Mesothelial cell of epicardium (in vitro differentiated cells): ENCODE measurements around the gene NXN. TPM values are rescaled to one million over a fixed set of nuclear protein-coding genes. Genes with fewer than 3 reads are reported as not detected.

Source experiments
- DNase-seq, 2 experiments: peaks; one replicate each; pipeline ENCODE4 v3.0.0; 2021; ENCODE audit warnings: low spot score in 2 of 2; ENCODE audit not compliant: unreplicated experiment in 2 of 2
- H3K27ac Mint-ChIP-seq: 2 replicates; pipeline ENCODE4 v1.8.0; 2021; ENCODE audit warnings: mixed read lengths
- H3K27me3 Mint-ChIP-seq: 2 replicates; pipeline ENCODE4 v1.8.0; 2021; ENCODE audit warnings: low read depth, mixed read lengths
- H3K36me3 Mint-ChIP-seq: 2 replicates; pipeline ENCODE4 v1.8.0; 2021; ENCODE audit warnings: mixed read lengths
- H3K4me1 Mint-ChIP-seq: 2 replicates; pipeline ENCODE4 v1.8.0; 2021; ENCODE audit warnings: mixed read lengths
- H3K4me3 Mint-ChIP-seq: 2 replicates; pipeline ENCODE4 v1.8.0; 2021; ENCODE audit warnings: mild to moderate bottlenecking, moderate library complexity, mixed read lengths
- H3K9me3 Mint-ChIP-seq: 2 replicates; pipeline ENCODE4 v1.8.0; 2021; ENCODE audit warnings: mixed read lengths
- CTCF ChIP-seq: fragments of 200-600 bp; sonication (generic); IDR thresholded peaks from one replicate; pipeline ENCODE4 v1.5.0; 2021; ENCODE audit warnings: antibody characterized with exemption; ENCODE audit not compliant: unreplicated experiment
- total RNA-seq: library from RNA; stranded (reverse); gene quantifications from 3 replicates; pipeline ENCODE4 v1.2.1, GENCODE V29; 2021

Gene NXN
- total RNA-seq, 1 donor from 2014 or later, result 107 TPM

DNA sequence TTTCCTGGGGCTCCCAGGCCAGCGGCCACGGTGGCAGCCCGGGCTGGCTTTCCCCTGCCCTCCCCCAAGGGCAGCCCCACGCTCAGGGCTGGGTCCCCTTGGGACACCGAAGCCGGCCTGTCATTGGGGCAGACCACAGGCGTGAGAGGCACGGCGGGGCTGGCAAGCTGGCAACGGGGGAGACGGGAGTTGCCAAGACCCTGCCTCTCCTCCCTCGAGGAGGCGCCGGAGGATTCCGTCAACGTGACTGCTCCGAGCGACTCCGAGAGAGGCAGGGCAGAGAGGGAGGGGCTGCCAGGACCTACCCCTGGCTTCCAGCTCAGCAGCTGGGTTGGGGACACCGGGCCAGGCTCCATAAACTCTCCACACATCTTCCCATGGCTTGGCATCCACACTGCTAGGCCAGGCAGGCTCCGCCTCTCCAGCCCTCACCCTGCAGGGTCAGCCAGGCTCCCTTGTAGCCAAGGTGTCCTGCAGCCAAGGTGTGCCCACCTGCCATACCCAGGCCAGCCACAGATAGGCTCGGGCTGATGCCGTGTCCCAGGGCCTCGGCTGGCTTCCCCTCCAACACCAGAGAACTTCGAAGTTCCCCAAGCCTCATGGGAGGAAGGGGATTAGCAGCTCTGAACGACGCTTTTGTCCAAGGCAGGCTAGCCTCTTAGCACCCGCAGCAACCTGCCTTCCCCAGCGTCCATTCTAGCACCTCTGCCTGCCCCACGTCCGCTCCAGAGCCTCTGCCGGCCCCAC is 42.9 kb upstream of the NXN start:
- H3K27me3 Mint-ChIP-seq, result no peaks in the 10 kb centered on the region
- H3K4me3 Mint-ChIP-seq, result no peak overlapping the region
- TF ChIP-seq CTCF, result no peak
- peaks cover 13% of the 10 kb centered on the region for H3K36me3 Mint-ChIP-seq
- no peak overlapping the region for H3K27ac Mint-ChIP-seq
- no peak for DNase-seq
- peaks cover 5% of the 10 kb centered on the region for H3K4me1 Mint-ChIP-seq
- no peaks in the 10 kb centered on the region for H3K9me3 Mint-ChIP-seq

DNA sequence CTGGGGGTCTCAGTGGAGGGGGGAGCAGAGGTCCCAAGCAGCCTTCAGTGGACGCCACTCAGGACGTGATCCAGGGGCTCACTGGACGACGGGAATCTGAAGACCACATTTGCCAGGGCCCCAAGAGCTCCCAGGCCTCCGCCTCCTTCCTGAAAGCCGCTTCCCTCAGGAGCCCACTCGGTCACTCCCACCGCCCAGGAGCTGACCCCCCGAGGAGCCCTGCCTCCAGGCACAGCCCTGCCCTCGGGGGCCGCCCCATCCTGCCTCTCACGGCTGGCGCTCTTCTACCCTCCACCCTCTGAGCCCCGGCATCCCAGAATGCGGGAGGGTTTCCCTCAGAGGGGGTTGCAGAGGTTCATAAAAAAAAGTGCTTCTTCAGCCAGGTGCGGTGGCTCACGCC is 41.6 kb upstream of the NXN start:
- no peak overlapping the region for H3K27ac Mint-ChIP-seq
- H3K9me3 Mint-ChIP-seq, result no peaks in the 10 kb centered on the region
- no peak for TF ChIP-seq CTCF
- peaks cover 5% of the 10 kb centered on the region for H3K4me1 Mint-ChIP-seq
- no peaks in the 10 kb centered on the region for H3K27me3 Mint-ChIP-seq
- H3K4me3 Mint-ChIP-seq, result no peak overlapping the region
- DNase-seq, result no peak
- H3K36me3 Mint-ChIP-seq, result peaks cover 13% of the 10 kb centered on the region

- Mint-ChIP-seq H3K9me3 (no peaks in the 10 kb centered on the region), H3K27ac (peak overlapping the region; percentile 75)
These were observed 39.9 kb upstream of the NXN start for GRCh38 chr17:1019451-1019850.

GRCh38 chr17:1018547-1018946 is 39.0 kb upstream of the NXN start:
- Mint-ChIP-seq H3K27ac (no peak overlapping the region), H3K4me1 (peaks cover 5% of the 10 kb centered on the region), H3K27me3 (no peaks in the 10 kb centered on the region), H3K4me3 (no peak overlapping the region), H3K36me3 (peaks cover 5% of the 10 kb centered on the region), H3K9me3 (no peaks in the 10 kb centered on the region)
- no peak for TF ChIP-seq CTCF
- no peak for DNase-seq

More at GRCh38 chr17:1019451-1019850, 39.9 kb upstream of the NXN start:
- H3K27me3 Mint-ChIP-seq, result no peaks in the 10 kb centered on the region
- peaks cover 5% of the 10 kb centered on the region for H3K4me1 Mint-ChIP-seq
- TF ChIP-seq CTCF, result no peak
- DNase-seq, result no peak
- H3K4me3 Mint-ChIP-seq, result no peak overlapping the region
- H3K36me3 Mint-ChIP-seq, result peaks cover 5% of the 10 kb centered on the region

- Mint-ChIP-seq H3K4me3 (no peak overlapping the region), H3K27ac (no peak overlapping the region), H3K36me3 (no peaks in the 10 kb centered on the region), H3K4me1 (no peaks in the 10 kb centered on the region), H3K9me3 (no peaks in the 10 kb centered on the region), H3K27me3 (no peaks in the 10 kb centered on the region)
- no peak for DNase-seq
- no peak for TF ChIP-seq CTCF
These were observed 34.1 kb upstream of the NXN start for GRCh38 chr17:1013729-1014090.
